GM19397 (cell line): Measurements from ENCODE around the gene CAMTA2.

Source experiments
- ATAC-seq: cut with Tn5 transposase; IDR thresholded peaks from one replicate; pipeline ENCODE4 v1.9.1; 2021; ENCODE audit warnings: mild to moderate bottlenecking, moderate library complexity; ENCODE audit not compliant: unreplicated experiment

Gene CAMTA2

GRCh38 chr17:4999430-5000093 lies 12.1 kb upstream of the CAMTA2 start:
- no peak for ATAC-seq

- no peak for ATAC-seq
These were observed 11.4 kb upstream of the CAMTA2 start for GRCh38 chr17:4998732-4999429.

GRCh38 chr17:4998027-4998731 lies 10.7 kb upstream of the CAMTA2 start:
- peak; percentile 11 for ATAC-seq

DNA sequence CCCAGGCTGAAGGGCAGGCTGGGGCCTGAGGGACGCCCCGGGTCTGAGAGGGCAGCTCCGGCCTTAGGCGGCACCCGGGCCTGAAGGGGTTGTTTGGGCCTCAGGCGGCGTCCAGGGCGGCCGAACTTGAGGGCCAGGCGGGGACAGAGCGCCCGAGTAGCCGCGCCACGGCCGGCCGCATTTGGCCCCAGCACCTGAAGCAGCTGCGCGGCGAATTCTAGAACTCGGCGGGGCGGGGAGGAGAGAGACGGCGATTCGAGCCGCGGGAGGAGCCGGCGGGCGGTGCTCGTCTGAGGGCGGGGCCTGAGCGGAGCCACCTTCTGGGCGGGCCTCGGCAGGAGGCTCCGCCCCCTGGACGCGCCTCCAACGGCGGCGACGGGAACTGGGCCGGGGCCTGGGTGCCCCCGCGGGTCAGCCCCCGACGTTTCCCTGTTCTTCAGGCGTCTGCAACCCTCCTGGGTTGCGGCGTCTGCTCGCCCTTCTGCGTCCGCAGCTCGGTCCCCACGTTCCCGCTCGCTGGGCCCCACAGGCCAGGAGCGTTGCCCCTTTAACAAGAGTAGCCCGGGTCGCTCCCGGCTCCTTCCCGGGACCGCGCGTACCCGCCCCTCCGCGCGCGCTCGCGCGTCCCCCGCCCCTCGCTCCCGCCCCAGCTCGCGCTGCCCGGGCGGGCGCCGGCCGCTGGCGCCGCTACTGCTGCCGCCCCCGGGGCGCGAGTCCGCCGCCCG lies 10.0 kb upstream of the CAMTA2 start, which contains the start of the genes INCA1 and KIF1C:
TSS of gene INCA1 (minus strand) at position 221 of the 725 bp plus-strand sequence. CDS start 3,085 bp downstream, outside the sequence.
TSS of gene KIF1C (plus strand) at position 649 of the 725 bp plus-strand sequence. CDS start 2,297 bp downstream, outside the sequence.
- peak; percentile 84 for ATAC-seq

- no peak for ATAC-seq
These were observed 6.7 kb upstream of the CAMTA2 start for GRCh38 chr17:4994081-4994595.

DNA sequence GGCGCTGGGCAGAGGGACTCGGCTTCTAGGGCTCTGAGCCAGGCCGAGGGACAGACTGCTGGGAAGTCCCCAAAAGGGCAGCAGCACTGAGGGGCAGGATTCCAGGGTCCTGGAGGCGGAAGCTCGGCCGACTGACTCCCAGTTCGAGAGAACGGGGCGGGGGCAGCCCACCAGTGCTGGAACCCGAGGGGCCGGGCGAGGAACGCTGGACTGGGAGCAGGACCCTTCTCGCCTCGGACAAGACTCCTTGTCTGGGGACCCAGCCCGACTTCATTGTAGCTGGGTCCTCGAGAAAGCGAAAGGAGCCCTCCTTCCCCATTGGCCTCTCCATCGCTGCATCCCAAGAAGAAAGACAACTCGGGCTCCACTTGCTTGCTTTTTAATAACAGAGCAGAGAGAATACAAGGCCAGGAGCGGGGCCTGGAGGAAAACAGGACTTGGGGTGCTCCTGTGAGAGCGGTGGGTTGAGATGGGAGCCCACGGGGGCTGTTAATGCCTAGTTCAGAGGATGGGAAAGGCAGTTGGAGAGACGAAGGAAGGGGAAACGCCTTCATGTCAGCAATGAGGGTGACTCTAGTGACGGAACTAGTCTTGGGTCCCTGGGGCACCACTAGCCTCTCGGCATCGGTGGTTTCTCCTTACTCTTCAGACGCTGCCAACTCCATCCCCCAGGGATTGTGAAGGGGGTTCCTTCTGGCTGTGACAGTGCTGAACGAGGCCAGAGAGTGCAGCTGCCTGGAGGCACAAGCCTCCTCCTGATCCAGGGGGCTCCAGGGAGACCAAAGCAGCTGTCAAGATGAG lies 492 bp upstream of the CAMTA2 start:
- no peak for ATAC-seq

DNA sequence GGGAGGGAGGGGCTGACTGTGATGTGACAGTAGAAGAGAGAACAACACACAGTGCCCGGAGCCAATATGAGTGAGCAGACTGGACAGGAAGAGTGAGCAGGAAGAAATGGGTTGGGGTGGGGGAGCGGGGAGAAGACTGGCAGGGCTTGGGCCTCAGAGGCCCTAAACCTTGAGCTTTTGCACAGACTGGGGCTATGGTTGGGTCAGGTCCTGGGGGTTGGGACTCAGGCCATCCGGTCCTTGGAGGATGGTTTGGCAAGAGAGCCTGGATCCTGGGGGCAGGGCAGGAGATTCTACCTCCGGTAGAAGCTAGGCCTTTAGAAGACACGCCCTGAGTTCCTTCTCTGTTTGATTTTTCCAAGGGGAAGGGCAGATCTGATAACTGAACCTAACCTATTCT lies 1.1 kb downstream of the CAMTA2 start:
- no peak for ATAC-seq

DNA sequence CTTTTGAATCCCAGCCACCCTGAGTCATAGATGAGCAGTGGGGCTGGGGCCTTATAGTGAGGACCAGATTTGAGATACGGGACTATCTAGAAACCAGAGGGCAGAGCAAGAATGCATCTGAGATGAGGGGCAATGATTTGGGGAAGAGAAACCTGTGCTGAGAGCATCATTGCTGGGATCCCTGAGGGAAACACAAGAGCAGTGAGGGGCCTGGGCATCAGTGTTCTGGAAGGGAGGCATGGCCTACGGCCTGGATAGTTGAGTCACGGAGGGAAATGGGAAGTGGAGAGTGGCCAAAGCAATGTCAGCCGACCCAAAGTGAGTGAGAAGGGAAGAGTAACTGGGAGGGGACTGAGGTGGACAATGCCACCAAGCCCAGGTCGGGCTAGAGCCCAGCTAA lies 5.2 kb downstream of the CAMTA2 start:
- ATAC-seq = no peak

DNA sequence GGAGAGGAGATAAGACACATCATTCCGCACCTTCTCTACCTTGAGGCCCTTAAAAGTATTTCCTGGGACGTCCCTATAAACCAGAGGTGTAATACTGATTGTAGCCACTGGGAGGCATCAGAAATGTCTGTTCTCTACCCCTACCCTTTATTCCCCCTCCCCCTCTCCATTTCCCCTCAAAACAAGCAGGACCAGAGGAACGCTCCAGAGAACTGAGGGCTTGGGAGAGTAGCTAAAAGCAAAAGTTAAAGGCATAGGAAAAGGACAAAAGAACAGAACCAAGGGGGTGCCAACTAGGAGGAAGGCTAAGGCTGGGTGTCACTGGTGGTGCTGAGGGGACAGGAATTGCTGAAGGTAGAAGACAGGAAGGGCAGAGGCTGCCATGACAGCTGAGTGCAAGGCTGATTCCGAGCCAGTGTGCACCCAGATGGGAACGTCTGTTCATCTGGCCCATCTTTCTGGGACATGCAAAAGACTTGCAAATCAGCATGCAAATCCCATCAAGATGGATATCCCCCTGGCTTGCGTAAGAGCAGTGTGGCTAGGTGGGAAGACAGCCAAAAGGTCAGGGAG lies 6.7 kb downstream of the CAMTA2 start:
- ATAC-seq = no peak

- no peak for ATAC-seq
These were observed 8.7 kb downstream of the CAMTA2 start for GRCh38 chr17:4978726-4979125.

DNA sequence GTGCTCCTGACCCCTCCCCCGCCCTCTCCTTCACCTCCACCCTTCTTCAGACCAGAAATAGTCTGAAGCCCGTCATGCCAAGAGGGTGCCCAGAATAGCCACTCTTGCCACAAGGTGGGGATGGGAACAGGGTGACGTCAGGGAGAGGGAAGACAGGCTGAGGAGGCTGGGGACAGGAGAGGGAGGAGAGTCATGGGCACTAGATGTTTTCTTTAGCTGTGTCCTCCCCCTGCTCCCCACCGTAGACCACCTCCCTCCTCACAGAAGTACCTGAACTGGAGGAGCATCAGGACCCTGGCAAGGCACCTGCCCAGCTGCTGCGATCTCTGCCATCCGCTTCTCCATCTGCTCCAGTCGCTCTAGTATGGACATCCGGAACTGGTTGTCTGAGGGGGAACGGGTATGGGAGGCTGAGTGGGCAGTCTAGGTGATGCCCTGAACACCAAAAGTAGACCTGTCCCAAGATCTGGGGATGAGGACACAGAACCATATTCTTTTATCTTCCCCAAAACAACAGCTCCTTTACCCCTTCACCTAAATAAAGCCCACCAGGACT lies 13.3 kb downstream of the CAMTA2 start:
- ATAC-seq = no peak

DNA sequence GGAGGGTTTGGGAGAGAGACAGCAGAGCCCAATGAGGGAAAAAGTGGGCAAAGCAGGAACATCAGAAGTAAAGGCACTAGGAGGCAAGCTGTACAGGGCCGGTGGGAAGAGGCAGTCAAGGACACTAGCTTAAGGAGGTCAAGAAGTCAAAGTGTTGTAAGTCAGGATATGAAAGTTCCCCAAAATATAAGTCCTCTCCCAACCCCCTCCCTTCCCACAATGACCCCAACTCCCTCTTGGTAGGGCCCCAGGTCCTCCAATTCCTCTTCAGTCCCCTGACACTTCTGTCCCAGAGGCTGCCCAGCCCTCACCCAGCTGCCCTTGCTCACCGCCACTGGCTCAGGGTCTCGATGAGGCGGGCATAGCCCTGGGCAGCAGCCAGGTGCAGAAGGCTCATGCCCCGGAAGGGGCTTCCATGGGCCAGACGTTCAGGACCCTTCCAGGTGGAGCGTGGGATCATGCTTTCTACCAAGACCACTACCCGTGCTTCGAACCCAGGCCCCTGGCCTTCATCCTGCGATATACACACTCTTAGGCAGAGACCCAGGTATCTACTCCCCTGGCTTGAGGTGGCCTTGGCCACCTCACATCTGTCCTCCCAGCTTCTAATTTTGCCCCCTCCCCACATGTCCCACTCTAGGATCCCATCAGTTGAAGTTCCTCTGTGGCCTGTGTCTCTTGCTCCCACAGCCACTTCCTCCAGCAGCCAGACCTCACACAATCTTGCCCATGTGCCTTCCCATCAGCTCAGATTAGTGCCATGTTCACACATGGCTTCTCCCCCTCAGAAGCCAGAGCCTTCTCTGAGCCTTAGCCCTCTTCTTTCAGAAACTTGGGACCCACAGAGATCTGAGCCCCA lies 14.0 kb downstream of the CAMTA2 start:
- ATAC-seq = no peak

DNA sequence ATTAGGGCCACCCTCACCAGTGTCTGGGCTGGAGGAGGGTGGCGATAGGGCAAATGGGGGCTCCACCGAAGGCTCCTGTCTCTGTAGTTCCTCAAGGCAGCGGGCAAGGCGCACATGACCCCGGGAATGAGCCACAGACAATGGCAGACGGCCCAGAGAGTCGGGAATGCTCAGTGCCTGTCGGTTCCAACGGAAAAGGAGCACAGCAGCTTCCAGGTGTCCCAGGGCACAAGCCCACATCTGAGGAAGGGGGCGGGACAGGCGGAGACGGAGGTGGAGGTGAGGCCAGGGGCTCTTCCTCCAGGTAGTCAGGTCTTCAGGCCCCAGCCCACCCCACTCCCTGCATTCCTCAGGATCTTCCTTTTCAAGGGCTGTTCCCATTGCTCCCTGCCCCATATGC lies 14.7 kb downstream of the CAMTA2 start:
- no peak for ATAC-seq

GRCh38 chr17:4972322-4972721 lies 15.2 kb downstream of the CAMTA2 start:
- no peak for ATAC-seq

DNA sequence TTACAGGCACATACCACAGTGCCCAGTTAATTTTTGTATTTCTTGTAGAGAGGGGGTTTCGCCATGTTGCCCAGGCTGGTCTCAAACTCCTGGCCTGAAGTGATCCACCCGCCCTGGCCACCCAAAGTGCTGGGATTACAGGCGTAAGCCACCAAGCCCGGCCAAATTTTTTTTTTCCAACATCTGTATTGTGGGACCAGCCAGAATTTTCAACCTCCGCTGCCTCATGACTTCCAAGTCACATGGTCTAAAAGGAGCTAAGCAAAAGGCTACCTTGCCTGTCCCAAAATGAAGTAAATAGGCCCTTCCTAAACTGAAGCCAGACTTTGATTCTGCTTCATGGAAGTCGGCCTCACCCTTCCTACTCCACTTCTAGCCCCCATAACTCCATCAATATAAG lies 15.6 kb downstream of the CAMTA2 start:
- ATAC-seq = no peak

- no peak for ATAC-seq
These were observed 17.2 kb downstream of the CAMTA2 start for GRCh38 chr17:4970273-4970672.

GRCh38 chr17:4969551-4970173 lies 17.8 kb downstream of the CAMTA2 start:
- no peak for ATAC-seq

DNA sequence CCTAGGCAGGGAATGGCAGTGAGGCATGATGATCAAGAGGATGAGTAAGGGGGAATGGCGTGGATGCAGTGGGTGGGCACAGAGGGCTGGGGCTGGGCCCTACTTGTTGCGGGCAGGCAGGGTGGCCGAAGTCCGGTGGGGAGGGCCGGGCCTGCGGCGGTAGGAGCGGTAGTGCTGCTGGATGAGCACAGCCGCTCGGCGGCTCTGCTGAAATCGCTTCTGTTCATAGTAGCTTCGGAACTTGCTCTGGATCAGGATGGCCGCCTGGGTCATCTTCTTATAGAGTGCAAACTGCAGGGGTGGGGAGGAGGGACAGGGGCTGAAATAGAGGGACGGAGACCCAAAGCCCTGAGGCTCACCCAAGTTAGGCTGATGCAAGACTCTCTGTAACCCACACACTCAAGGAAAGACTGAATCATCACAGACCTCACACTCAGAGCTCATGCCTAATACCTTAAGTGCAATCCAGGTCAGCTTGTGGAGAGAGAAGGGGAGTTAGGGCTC lies 18.4 kb downstream of the CAMTA2 start:
- ATAC-seq = no peak
